Measurements from ENCODE around the gene DDX1.
"Not testable (repeated sequence)": the region's sequence is repeated elsewhere in the genome, so short reads cannot be mapped to it uniquely, and the experiment has no call there.

DDX1 gene

GRCh38 chr2:15591692-15592463 is at the start of gene DDX1:
Gene DDX1 (plus strand): TSS chr2:15591868. CDS start chr2:15591934, 66 bp downstream.
- DNase-seq = peak; percentile 55

- not testable (repeated sequence) for DNase-seq
Observed at GRCh38 chr2:15542269-15542668, 49.4 kb upstream of the DDX1 start.

- no peak for DNase-seq
Observed at GRCh38 chr2:15543053-15543452, 48.6 kb upstream of the DDX1 start.

GRCh38 chr2:15543541-15543940 is 48.1 kb upstream of the DDX1 start:
- no peak for DNase-seq

- no peak for DNase-seq
Observed at GRCh38 chr2:15544227-15544626, 47.4 kb upstream of the DDX1 start.

GRCh38 chr2:15546297-15547098 is 45.2 kb upstream of the DDX1 start:
- DNase-seq = no peak

- no peak for DNase-seq
Observed at GRCh38 chr2:15547115-15547876, 44.4 kb upstream of the DDX1 start.

GRCh38 chr2:15548974-15549373 is 42.7 kb upstream of the DDX1 start:
- no peak for DNase-seq

GRCh38 chr2:15553519-15553918 is 38.1 kb upstream of the DDX1 start:
- no peak for DNase-seq

GRCh38 chr2:15553951-15554350 is 37.7 kb upstream of the DDX1 start:
- DNase-seq = no peak

GRCh38 chr2:15554525-15555218 is 37.0 kb upstream of the DDX1 start:
- no peak for DNase-seq

GRCh38 chr2:15555760-15556193 is 35.9 kb upstream of the DDX1 start:
- no peak for DNase-seq

GRCh38 chr2:15556311-15556930 is 35.2 kb upstream of the DDX1 start:
- no peak for DNase-seq

- no peak for DNase-seq
Observed at GRCh38 chr2:15557887-15558311, 33.8 kb upstream of the DDX1 start.

GRCh38 chr2:15559379-15560139 is 32.1 kb upstream of the DDX1 start:
- DNase-seq = no peak

- DNase-seq = no peak
Observed at GRCh38 chr2:15560140-15560987, 31.3 kb upstream of the DDX1 start.

GRCh38 chr2:15560988-15561573 is 30.6 kb upstream of the DDX1 start, which contains the start of gene NBAS:
Gene NBAS (minus strand): TSS chr2:15561334. CDS start chr2:15561304, 30 bp downstream.
- DNase-seq = peak; percentile 43

- no peak for DNase-seq
Observed at GRCh38 chr2:15561574-15562344, 29.9 kb upstream of the DDX1 start.
